HEK293 (cell line): ENCODE data around the gene UBL4A.
A peak's percentile ranks its signal among the peaks of the same experiment; 100 is the strongest.

Source experiments
- AEBP2 ChIP-seq: fragments of 450-650 bp; formaldehyde crosslinking; IDR thresholded peaks from 2 replicates; pipeline ENCODE4 v1.5.1; 2016; ENCODE audit warnings: missing biosample characterization, missing genetic modification characterization, borderline replicate concordance
- ELK4 ChIP-seq: IDR thresholded peaks from 2 replicates; pipeline ENCODE4 v1.6.1; 2011; ENCODE audit warnings: mild to moderate bottlenecking, low read depth, low read length, borderline replicate concordance
- GFI1B ChIP-seq: fragments of 450-650 bp; formaldehyde crosslinking; IDR thresholded peaks from 2 replicates; pipeline ENCODE4 v1.5.1; 2016; ENCODE audit warnings: missing biosample characterization, missing genetic modification characterization
- KLF7 ChIP-seq: fragments of 450-650 bp; formaldehyde crosslinking; IDR thresholded peaks from 2 replicates; pipeline ENCODE4 v1.5.1; 2016; ENCODE audit warnings: missing biosample characterization, missing genetic modification characterization, borderline replicate concordance
- MEIS1 ChIP-seq: sonication (generic); formaldehyde crosslinking; IDR thresholded peaks from 2 replicates; pipeline ENCODE4 v1.8.1; 2022; ENCODE audit warnings: missing genetic modification reagents, mild to moderate bottlenecking, borderline replicate concordance
- REST ChIP-seq: fragments of 450-650 bp; formaldehyde crosslinking; IDR thresholded peaks from 2 replicates; pipeline ENCODE4 v1.5.1; 2016; ENCODE audit warnings: missing biosample characterization, missing genetic modification characterization
- SCRT2 ChIP-seq: fragments of 450-650 bp; formaldehyde crosslinking; IDR thresholded peaks from 2 replicates; pipeline ENCODE4 v1.5.1; 2016; ENCODE audit warnings: missing biosample characterization, missing genetic modification characterization
- SETDB1 ChIP-seq: IDR thresholded peaks from one replicate; pipeline ENCODE4 v1.6.1; 2017; ENCODE audit warnings: mild to moderate bottlenecking, low read length, moderate library complexity, mixed read lengths; ENCODE audit not compliant: insufficient read length
- ZBTB1 ChIP-seq: fragments of 450-650 bp; formaldehyde crosslinking; IDR thresholded peaks from 2 replicates; pipeline ENCODE4 v1.5.1; 2016; ENCODE audit warnings: missing biosample characterization, missing genetic modification characterization
- ZBTB20 ChIP-seq: fragments of 450-650 bp; formaldehyde crosslinking; IDR thresholded peaks from 2 replicates; pipeline ENCODE4 v1.5.1; 2016; ENCODE audit warnings: missing biosample characterization, missing genetic modification characterization
- ZEB2 ChIP-seq: fragments of 450-650 bp; formaldehyde crosslinking; IDR thresholded peaks from 2 replicates; pipeline ENCODE4 v1.5.1; 2016; ENCODE audit warnings: missing biosample characterization, missing genetic modification characterization
- ZNF121 ChIP-seq: fragments of 450-650 bp; formaldehyde crosslinking; IDR thresholded peaks from 2 replicates; pipeline ENCODE4 v1.5.1; 2016; ENCODE audit warnings: missing biosample characterization, missing genetic modification characterization
- ZNF157 ChIP-seq: fragments of 450-650 bp; formaldehyde crosslinking; IDR thresholded peaks from 2 replicates; pipeline ENCODE4 v1.5.1; 2016; ENCODE audit warnings: missing biosample characterization, missing genetic modification characterization
- ZNF26 ChIP-seq: fragments of 450-650 bp; formaldehyde crosslinking; IDR thresholded peaks from 2 replicates; pipeline ENCODE4 v1.5.1; 2016; ENCODE audit warnings: missing biosample characterization, missing genetic modification characterization
- ZNF366 ChIP-seq: fragments of 450-650 bp; formaldehyde crosslinking; conservative IDR thresholded peaks from 2 replicates; pipeline ENCODE4 v1.5.1; 2016; ENCODE audit warnings: missing biosample characterization, missing genetic modification characterization
- ZNF518A ChIP-seq: fragments of 450-650 bp; formaldehyde crosslinking; conservative IDR thresholded peaks from 2 replicates; pipeline ENCODE4 v1.5.1; 2016; ENCODE audit warnings: low read depth, missing biosample characterization, missing genetic modification characterization
- ZNF558 ChIP-seq: fragments of 450-650 bp; formaldehyde crosslinking; IDR thresholded peaks from 2 replicates; pipeline ENCODE4 v1.5.1; 2016; ENCODE audit warnings: missing biosample characterization, missing genetic modification characterization
- ZNF585B ChIP-seq: fragments of 450-650 bp; formaldehyde crosslinking; IDR thresholded peaks from 2 replicates; pipeline ENCODE4 v1.5.1; 2016; ENCODE audit warnings: missing biosample characterization, missing genetic modification characterization
- ZNF610 ChIP-seq: fragments of 450-650 bp; formaldehyde crosslinking; IDR thresholded peaks from 2 replicates; pipeline ENCODE4 v1.5.1; 2016; ENCODE audit warnings: missing biosample characterization, missing genetic modification characterization, borderline replicate concordance
- ZNF677 ChIP-seq: fragments of 450-650 bp; IDR thresholded peaks from 2 replicates; pipeline ENCODE4 v1.5.0; 2018; ENCODE audit warnings: missing biosample characterization, mild to moderate bottlenecking, missing genetic modification characterization, moderate library complexity
- ZNF768 ChIP-seq: fragments of 450-650 bp; formaldehyde crosslinking; IDR thresholded peaks from 2 replicates; pipeline ENCODE4 v1.5.1; 2018; ENCODE audit warnings: missing biosample characterization, mild to moderate bottlenecking, missing genetic modification characterization
- ZSCAN5A ChIP-seq: fragments of 450-650 bp; formaldehyde crosslinking; IDR thresholded peaks from 2 replicates; pipeline ENCODE4 v1.5.1; 2016; ENCODE audit warnings: missing biosample characterization, missing genetic modification characterization

UBL4A gene

GRCh38 chrX:154490021-154490413 is 3.6 kb upstream of the UBL4A start (continued):
- TF ChIP-seq REST (tag by site-specific recombination): no peak
- no peak for TF ChIP-seq ZNF121
- no peak for TF ChIP-seq ZNF366 (tag by site-specific recombination)
- TF ChIP-seq GFI1B (tag by site-specific recombination): no peak
- no peak for TF ChIP-seq ZEB2
- TF ChIP-seq ZSCAN5A (tag by site-specific recombination): no peak
- no peak for TF ChIP-seq ELK4
- no peak for TF ChIP-seq ZBTB1 (tag by site-specific recombination)
- no peak for TF ChIP-seq ZNF26 (tag by site-specific recombination)
- no peak for TF ChIP-seq ZNF518A (tag by site-specific recombination)
- no peak for TF ChIP-seq ZNF677 (tag by site-specific recombination)
- no peak for TF ChIP-seq MEIS1 (CRISPR knock-in tag)
- TF ChIP-seq KLF7: no peak
- TF ChIP-seq SCRT2 (tag by site-specific recombination): no peak
- TF ChIP-seq AEBP2 (tag by site-specific recombination): no peak
- no peak for TF ChIP-seq ZNF157 (tag by site-specific recombination)
- TF ChIP-seq ZNF558 (tag by site-specific recombination): no peak
- TF ChIP-seq ZNF768 (tag by site-specific recombination): no peak
- TF ChIP-seq SETDB1: no peak
- no peak for TF ChIP-seq ZNF610 (tag by site-specific recombination)
- TF ChIP-seq ZBTB20 (tag by site-specific recombination): 0 out of 2 replicates have a peak, but pooled peaks have one; percentile 10
- TF ChIP-seq ZNF585B (tag by site-specific recombination): no peak
